ENCODE results near the gene CBL.
"Not testable (repeated sequence)": the region's sequence is repeated elsewhere in the genome, so short reads cannot be mapped to it uniquely, and the experiment has no call there.

CBL gene

GRCh38 chr11:119205574-119206510 is at the start of gene CBL:
TSS of gene CBL (plus strand) at chr11:119206339. CDS start at chr11:119206418, 79 bp downstream.
- peak; percentile 88 for DNase-seq (ENCODE audit: low spot score)

GRCh38 chr11:119156496-119156895 is 49.6 kb upstream of the CBL start:
- DNase-seq (ENCODE audit: low spot score), result no peak

DNA sequence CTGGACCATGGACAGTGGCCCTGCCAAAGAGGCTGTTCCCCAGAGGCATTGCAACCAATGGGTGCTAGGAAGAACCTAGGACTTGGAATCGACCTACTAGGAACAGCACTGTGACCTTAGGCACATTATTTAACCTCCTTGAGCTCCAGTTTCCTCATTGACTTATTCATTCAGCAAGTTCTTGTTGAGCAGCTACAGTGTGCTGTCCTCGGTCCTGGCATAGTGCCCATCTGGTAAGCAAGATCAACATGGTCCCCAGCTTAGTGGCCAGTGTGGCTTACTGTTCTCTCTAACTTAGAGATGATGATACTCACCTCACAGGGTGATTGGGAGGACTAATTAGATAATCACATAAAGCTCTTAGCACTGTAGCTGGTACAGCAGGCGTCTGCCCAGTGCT is 49.1 kb upstream of the CBL start:
- DNase-seq (ENCODE audit: low spot score), result peak; percentile 35

DNA sequence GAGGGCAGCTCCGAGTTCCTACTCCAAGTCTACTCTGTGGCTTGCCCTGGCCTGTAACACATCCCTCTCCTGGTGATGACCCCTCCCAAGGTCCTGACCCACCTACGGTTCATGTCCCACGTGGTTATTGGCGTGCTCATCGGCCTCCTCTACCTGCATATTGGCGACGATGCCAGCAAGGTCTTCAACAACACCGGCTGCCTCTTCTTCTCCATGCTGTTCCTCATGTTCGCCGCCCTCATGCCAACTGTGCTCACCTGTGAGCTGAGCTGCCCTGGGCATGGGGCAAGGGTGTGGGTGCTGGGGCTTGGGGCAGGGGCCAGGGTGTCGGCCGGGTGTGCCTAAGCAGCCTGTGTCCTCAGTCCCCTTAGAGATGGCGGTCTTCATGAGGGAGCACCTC is 47.7 kb upstream of the CBL start:
- no peak for DNase-seq (ENCODE audit: low spot score)

- no peak for DNase-seq (ENCODE audit: low spot score)
Observed at GRCh38 chr11:119160151-119160550, 46.0 kb upstream of the CBL start.

DNA sequence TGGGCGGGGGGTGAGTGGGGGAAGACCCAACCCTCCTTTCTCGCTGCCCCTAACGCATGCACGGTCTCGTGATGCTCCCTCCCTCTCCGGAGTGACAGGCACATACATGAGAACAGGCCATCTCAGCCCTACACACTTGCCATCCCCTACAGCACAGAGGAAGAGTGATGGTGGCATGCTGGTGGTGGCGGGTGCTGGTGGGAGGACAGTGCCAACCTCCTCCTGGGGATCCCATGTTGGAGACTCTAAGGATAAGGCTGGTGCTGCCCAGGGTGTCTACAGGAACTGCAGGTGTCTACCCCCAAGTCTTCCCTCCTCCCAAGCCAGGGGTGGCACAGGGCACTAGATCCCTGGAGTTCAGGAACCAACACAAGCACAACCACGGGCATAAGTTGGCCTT is 44.3 kb upstream of the CBL start:
- DNase-seq (ENCODE audit: low spot score), result no peak

DNA sequence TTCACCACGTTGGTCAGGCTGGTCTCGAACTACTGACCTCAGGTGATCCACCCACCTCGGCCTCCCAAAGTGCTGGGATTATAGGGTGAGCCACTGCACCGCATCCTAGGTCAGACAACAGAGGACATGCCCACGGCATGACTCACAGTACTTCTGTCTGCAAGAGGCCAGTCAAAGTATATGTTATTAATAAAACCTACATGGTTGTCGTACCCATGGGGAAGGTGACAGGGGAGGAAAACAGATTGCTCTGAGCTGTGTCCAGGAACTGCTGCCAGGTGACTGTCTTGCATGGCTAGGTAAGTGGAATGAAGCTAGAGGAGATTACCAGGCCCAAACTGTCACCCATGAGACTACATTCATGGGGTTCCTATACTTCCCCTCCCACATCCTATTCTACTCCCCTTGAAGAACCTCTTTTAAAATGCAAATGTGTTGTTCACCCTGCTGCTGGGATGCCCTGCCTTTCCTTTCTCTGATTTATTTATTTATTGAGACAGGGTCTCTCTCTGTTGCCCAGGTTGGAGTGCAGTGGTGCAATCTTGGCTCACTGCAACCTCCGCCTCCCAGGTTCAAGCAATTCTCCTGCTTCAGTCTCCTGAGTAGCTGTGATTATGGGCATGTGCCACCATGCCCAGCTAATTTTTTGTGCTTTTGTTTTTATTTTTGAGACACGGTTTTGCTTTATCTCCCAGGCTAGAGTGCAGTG is 39.6 kb upstream of the CBL start:
- peak; percentile 75 for DNase-seq (ENCODE audit: low spot score)

GRCh38 chr11:119167077-119167458 is 39.1 kb upstream of the CBL start:
- not testable (repeated sequence) for DNase-seq (ENCODE audit: low spot score)

DNA sequence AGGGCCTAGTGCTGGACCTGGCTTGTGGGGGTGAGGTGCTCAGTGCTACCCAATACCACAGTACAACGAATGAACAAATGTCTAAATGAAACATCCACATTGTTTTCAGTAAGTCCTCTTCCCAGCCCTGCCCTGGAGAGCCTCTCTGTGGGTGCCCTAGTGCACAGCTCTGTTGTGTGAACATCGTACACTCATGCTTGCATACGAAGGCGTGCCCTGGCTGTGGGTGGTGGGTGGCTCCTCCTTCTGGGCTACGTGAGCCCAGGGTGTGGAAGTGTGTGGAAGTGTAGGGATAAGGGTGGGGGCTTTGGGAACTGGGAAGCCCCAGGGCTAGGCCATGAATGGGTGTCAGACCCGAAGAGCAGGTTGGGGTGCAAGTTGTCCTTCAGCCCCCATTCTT is 38.2 kb upstream of the CBL start:
- no peak for DNase-seq (ENCODE audit: low spot score)

DNA sequence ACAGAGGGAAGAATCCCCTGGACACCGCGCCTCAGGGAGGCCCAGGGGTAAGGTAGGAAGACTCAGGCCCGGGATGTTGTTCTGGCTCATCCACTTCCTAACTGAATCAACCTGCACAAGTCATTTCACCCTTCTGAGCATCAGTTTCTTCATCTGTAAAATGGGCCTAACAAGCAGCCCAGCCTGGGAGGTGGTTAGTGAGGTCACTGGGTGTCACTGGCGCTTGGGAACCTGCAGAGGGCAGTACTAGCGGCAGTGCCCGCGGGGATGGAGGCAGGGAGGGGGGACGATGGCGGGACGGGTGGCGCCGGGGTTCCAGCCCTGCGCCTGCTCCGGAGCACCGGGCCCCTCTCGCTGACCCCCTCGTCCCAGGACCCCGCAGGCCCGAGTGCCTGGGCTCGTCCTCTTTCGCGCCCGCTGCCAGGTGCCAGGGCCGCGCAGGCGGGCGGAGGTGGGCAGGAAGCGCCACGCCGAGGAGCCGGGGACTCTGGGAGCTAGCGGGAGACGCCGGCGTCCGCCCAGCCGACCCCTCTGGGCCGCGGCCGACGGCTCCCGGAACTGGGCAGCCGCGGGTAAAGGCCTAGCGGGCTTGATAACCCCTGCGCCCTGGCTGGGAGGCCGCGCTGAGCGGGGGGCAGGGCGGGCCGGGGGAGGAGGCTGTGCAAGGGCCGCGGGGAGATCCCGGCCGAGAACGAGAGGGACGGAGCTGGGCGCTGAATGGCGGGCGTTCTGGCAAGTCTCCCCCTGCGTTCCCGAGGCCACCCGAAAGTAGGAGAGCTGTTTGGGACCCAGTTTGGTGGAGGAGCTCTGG is 37.5 kb upstream of the CBL start, which contains the start of gene NLRX1:
TSS of gene NLRX1 (plus strand) at position 255 of the 811 bp plus-strand sequence. CDS start 2,679 bp downstream, outside the sequence.
- DNase-seq (ENCODE audit: low spot score), result peak; percentile 90

DNA sequence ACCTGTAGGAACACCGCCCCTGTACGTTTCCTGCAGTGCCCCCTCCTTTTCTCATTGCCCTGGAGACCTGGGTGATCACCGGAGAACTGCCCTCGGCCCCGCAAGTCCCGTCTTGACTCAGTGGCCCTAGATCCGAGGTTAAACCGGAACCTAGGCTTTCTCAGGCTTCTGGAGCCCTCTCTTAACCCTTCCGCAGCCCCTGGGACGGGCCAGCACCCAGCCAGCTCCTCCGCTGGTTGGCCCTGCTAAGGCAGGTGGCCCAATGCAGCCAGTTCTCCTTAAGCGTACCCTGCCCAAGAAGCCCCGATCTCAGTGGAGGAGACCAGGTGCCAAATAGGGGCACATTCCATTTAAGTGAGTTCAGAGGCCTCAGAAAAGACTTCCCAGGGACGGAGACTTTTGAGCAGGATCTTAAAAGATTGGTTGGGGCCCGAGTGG is 36.8 kb upstream of the CBL start:
- DNase-seq (ENCODE audit: low spot score), result peak; percentile 85

DNA sequence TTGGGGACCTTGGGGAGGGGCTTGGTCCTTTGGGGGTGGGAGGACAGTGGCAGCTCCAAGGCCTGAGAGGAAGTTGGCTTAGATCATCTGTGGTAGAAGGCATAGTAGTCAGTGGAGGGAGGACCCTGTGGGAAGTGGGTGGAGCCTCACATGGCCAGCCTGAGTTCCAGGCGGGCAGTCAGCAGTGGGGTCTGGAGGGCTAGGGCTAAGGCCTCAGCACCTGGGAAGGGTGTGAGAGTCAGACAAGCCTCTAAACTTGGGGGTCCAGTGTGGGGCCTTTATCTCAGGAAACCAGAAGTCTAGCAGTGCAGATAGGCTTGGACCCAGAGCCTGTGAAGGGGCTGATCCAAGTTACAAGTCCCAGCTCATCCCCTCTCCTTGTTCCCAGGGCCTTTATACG is 33.6 kb upstream of the CBL start:
- DNase-seq (ENCODE audit: low spot score), result no peak

DNA sequence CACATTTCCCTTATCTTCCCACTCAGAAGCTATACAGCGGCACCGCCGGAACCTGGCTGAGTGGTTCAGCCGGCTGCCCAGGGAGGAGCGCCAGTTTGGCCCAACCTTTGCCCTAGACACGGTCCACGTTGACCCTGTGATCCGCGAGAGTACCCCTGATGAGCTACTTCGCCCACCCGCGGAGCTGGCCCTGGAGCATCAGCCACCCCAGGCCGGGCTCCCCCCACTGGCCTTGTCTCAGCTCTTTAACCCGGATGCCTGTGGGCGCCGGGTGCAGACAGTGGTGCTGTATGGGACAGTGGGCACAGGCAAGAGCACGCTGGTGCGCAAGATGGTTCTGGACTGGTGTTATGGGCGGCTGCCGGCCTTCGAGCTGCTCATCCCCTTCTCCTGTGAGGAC is 32.7 kb upstream of the CBL start:
- DNase-seq (ENCODE audit: low spot score), result no peak

DNA sequence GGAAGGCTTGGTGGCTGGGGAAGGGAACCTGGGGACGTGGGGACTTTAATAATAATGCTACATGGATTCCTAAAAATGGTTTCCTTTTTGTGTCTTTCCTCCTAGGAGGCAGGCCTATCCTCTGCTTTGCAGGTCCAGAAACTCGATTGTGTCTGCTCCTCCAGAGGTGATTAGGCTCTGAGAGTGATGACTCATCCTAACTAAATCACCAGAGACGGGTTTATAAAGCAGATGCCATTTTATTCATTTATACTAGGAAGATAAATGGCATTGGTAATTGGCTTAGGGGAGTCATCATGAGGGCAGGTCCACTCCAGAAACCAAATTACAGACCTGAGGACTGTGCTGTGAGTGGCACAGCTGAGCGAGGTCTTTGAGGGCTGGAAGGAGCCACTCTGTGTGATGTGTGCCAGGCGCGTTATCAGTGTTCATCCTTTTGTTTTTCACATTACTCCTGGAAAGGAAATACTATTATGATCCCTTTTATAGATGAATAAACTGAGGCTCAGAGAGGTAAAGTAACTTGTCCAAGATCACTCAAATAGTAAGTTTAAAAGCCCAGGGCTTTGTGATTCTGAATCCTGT is 30.6 kb upstream of the CBL start:
- peak; percentile 40 for DNase-seq (ENCODE audit: low spot score)

DNA sequence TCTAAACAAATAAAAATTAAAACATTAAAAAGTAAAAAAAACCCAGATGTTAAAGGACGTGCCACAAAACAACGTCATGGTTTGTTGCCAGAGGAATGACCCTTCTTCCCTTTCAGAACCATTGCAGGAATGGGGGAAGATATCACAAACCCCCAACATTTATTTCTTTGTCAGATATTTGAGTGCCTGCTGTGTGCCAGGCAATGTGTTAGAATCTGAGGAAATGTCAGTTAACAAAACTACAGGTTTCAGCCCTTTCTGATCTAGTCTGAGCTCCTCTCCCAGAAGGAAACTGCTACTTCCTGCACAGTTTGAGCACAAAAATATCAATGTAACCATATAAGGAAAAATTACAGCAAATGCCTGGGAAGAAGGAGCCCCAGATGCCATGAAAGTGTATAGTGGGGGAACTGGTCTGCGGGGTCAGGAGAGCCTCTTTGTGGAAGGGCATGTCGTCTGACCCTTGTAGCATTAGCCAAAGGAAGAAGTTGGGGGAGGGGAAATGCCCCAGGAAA is 27.9 kb upstream of the CBL start:
- DNase-seq (ENCODE audit: low spot score), result no peak

- no peak for DNase-seq (ENCODE audit: low spot score)
Observed at GRCh38 chr11:119179342-119179741, 26.8 kb upstream of the CBL start.

- DNase-seq (ENCODE audit: low spot score), result no peak
Observed at GRCh38 chr11:119179983-119180382, 26.2 kb upstream of the CBL start.

DNA sequence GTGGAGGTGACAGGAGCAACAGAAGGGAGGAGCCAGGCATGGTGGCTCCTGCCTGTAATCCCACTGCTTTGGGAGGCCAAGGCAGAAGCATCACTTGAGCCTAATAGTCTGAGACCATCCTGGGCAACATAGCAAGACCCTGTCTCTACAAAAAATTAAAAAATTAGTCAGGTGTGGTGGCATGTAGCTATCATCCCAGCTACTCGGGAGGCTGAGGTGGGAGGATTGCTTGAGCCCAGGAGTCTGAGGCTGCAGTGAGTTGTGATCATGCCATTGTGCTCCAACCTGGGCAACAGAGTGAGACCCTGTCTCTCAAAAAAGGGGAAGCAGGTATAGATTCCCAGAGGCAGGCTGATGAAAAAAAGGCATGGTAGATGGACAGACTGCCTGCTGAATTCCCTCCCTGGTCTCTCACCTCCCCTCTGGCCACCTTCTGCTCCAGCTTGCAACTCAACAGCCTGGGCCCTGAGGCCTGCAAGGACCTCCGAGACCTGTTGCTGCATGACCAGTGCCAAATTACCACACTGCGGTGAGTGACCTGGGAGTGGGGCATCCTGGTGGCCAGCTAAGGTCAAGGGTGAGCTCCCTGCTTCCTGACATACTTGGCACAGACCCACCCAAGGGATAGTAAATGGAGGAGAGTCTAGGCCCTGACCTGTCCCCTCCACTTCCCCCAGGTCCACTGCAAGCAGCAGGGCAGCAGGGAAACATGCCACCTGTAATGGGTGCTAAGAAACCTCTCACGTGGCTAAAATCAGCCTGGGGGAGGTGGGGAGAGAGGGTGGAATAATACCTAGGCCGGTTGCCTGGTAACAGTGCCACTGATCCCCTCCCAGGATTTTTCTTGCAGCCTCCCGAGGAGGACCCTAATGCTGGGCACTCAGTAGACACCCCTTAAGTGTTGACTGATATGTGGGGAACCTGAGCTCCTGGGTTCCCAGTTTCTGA is 25.1 kb upstream of the CBL start:
- no peak for DNase-seq (ENCODE audit: low spot score)

DNA sequence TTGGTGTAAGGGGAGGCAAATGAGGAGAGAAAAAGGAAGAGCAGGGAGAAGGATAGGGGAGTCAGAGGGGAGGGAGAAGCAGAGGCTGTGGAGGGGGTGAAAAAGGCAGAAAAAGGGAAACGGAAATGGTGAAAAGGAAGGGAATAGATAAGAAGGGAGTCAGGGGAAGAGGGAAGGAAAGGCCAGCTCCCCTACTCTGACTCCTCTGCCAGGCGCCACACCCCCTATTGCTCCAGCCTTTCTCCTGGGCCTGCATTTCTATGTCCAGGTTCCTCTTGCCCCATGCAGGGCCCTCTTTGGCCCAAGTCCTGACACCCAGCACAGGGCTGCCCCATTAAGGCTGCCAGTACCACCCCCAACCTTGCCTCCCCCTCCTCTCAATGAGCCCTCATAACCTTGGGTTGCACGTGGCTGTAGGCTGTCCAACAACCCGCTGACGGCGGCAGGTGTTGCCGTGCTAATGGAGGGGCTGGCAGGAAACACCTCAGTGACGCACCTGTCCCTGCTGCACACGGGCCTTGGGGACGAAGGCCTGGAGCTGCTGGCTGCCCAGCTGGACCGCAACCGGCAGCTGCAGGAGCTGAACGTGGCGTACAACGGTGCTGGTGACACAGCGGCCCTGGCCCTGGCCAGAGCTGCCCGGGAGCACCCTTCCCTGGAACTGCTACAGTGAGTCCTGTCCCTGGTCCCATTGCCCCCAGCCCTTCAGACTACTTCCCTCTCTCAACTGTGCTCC is 24.3 kb upstream of the CBL start:
- no peak for DNase-seq (ENCODE audit: low spot score)

- DNase-seq (ENCODE audit: low spot score), result not testable (repeated sequence)
Observed at GRCh38 chr11:119184399-119184798, 21.7 kb upstream of the CBL start.

All from RKO (cell line).